Stimulated activated CD8-positive, alpha-beta memory T cell treated with anti-CD3 and anti-CD28 coated beads, Interleukin-4, amount 100 ng/mL, for 1 hour (primary cell): ENCODE measurements around the gene RGS16.

Source experiments
- DNase-seq, 2 donors: peaks; one replicate each; pipeline ENCODE4 v3.0.0-alpha.2; 2020; ENCODE audit warnings: low read depth in 2 of 2, low spot score in 1 of 2

Gene RGS16

GRCh38 chr1:182608845-182609610, 4.8 kb upstream of the RGS16 start:
- no peak for DNase-seq

DNA sequence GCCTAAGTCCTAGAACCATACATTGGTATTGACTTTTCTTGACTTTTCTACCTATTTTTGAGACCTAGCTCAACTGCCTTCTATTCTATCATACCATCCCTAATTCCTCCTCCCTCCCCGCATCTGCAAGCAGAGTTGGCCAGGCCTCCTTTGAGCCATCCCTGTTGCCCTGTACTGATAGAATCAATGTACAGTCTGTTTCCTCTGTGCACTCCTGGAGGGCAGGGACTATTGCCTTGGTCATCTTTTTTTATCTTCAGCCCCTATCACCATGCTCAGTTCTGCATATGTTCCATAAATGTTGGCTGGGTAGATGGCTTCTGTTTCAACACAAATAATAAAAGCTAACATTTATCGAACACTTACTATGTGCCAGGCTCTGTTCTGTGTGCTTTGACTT, 4.0 kb upstream of the RGS16 start:
- DNase-seq, result no peak

- DNase-seq, result no peak
These were observed 3.4 kb upstream of the RGS16 start for GRCh38 chr1:182607566-182607965.

DNA sequence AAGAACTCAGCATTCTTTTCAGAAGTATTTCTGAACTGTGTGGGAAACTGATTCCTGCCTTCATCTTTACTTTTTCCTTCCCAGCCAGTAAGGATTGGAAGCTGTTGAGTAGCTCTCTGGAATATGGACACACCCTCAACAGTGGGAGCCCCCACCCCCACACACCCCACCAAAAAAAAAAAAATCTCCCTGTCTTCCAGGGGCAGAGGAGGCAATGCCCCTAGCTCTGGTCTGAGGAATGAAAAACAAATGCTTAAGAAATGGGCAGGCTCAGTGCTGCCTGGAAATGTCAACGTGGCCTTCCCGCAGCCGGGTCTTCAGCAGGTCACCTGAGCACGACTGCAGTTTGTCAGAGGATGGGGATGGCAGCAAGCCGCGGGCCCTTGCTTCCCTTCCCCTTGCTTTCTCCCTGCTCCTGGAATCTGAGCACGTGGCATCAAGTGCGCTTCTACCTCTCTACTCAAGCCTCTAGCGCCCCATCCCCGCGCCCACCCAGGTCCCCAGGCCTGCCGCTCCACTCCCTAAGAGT, 479 bp downstream of the RGS16 start:
- DNase-seq, result no peak

DNA sequence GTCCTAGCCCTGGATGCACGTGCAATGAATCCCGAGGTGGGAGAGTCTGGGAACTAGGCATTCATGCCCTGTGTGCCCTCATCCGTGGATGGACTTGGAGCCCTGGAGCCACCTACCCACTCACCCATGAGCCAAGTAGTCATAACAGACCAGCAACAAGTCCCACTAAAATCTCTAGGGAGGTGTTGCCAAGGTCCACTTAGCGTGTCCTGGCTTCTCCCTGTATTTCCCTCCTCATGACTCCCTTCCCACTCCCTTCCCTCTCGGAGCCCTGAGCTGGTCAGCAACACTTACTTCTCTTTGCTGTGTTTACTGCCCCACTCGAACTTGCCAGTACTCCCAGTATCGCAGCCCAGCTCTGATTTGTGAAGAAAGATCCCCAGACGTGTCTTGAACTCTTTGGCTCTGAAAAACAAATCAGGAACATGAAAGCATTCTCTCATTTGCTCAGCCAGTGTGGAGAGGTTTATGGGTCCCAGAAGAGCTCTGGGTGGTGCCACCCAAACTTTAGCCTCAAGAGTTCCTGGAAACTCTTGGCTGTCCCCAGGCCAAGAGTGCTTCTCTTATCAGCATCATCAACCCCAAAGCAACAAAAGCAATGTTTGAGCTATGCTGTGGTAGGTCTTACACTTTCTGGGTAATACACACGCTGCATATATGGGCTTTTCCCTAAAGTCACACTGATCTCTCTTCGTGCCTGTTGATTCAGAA, 1.1 kb downstream of the RGS16 start:
- no peak for DNase-seq

DNA sequence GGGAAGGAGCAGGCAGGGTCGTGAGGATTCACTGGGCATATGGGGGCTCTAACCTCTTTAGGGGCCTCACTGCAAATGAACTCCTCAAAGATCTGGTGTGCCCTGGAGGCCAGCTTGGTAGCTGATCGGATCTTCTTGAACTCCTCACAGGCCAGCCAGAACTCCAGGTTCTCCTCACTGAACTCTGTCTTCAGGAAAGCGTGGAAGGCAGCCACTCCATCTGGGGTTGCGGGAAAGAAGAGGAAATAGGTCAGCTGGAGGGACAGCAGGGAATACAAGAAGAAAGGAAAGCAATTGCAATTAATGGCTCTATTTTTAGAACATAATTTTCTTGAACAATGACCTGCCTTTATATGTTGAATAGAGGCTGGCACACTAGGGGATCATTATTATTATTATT, 2.3 kb downstream of the RGS16 start:
- no peak for DNase-seq

- peak in 1 of 2 donors; percentile 47 for DNase-seq
These were observed 2.8 kb downstream of the RGS16 start for GRCh38 chr1:182601416-182601786.

- no peak for DNase-seq
These were observed 3.3 kb downstream of the RGS16 start for GRCh38 chr1:182600745-182601415.

DNA sequence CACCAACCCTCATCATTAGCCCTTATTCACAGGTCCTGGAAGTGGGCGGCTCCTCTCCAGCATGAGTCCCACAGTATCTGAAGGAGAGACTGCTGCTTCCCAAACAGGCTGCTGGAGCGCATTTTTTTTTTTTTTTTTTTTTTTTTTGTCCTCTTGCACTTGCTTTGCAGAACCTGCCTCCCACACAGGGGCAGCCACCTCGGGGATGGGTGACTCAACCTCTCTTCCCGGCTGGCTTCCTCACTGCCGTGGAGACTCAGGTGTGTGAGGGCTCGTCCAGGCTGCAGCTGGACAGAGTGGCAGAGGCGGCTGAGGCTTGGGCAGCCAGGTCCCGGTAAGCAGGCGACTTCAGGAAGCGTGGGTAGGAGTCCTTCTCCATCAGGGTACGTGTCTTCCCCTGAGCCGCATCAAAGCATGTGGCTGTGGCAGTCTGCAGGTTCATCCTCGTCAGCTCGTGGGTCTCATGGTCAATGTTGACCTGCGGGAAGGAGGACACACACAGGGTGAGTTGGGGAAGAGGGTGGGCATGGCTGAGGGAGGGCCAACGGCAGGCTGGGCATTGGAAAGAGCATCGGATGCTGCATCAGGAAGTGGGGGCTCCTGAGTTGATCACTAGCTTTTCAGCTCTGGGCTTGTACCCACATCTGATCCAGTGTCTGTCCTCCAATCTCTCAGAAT, 4.0 kb downstream of the RGS16 start:
- no peak for DNase-seq

DNA sequence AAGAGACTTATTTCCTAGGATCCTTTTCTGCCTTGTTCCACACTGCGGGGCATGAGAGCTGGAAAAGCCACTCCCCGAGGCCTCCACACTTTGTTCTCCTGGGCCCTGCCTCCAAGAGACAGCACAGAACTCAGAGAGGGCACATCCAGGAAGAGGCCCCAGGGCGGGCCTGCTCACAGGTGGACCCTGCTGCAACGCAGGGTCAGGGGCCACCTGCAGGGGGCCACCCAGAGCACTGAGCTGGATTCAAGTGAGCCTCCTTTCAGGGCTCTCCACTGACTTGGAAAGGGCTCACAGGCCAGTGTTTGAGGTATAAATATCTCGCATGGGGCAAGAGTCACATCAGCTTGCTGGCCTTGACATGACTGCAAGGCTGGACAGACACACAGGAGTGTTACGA, 4.8 kb downstream of the RGS16 start:
- DNase-seq, result no peak

GRCh38 chr1:182598296-182598695, 5.9 kb downstream of the RGS16 start:
- DNase-seq, result no peak

- no peak for DNase-seq
These were observed 7.3 kb downstream of the RGS16 start for GRCh38 chr1:182596934-182597333.

DNA sequence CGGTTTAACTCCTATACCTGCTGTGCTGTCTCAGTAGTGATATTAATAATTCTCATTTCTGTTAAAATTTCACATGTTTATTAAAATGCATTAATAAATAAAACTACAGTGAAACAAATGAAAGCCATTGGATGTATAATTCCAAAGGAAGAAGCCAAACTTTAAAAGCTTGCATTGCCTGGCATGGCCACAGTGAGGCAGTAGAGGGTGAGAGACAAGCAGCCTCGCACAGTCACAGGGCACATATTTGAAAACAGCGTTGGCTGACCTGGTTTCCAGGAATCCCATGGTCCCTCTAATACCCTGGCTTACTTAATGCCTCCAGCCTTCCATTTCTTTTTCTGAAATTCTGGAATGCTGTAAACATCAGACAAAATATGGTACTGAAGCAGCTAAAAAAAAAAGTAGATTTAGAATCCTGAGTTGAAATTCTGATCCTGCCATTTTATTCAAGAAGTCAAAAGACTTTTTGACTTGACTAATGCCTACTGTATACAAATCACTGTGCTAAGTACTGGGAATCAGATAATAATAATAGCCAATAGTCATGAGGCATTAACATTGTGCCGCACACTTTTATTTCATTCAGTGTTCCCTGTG, 8.4 kb downstream of the RGS16 start:
- peak in 1 of 2 donors; percentile 34 for DNase-seq

- DNase-seq, result no peak
These were observed 14.3 kb downstream of the RGS16 start for GRCh38 chr1:182589931-182590330.

DNA sequence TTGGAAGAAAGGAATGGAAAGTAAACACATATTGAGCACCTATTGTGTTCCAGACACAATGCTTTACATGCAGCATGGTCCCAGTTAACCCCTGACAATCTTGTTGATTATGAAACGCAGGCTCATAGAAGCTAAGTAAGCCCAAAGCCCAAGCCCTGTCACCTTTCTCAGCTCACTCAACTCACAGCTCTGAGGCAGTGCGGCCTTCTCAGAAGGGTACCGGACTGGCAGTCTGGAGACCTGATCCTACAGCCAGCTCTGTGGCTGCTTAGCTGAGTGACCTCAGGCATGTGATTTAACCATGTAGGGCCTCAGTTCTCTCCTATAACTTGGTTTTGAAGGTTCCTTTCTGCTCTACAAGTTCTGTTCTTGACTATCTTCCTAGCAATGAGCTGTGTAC, 14.7 kb downstream of the RGS16 start:
- no peak for DNase-seq

DNA sequence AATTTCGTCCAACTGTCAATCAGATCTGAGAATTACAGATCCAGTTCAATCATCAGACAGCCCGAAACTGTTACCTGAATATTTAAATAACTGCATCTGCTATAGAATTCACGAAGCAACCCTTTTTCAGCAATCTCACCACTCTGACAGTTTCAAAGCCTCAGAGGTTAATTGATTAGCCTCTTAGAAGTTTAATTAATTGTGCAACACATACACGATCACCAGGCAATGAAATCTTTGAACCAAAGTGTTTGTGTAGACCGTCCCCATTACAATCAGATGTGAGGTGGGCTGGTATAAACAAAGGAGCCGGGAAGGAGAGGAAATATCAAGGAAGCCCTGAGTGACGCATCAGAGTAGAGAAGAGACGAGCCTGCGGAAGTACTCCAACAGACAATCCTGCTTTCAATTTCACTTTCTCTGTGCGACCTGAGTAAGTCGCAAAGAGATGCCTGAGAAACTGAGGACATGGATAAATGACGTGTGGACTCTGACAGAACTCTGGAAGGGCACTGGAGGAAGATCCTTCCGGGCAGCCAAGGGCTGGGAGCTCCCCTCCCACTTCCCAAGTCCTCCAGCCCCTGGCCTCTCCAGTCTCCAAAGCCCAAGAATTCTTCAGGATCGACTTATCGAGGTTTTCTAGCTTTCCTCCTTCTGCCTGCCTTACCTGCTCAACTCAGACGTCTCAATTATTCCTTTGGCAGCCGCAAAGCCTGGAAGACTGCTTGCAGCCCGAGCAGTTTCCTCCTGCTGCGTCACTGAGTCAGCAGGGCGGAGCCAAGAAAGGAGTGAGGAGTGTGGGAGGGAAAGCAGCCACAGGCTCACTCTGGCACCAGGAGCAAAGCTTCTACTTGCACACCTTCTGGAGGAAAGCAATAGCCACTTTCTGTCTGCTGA, 15.4 kb downstream of the RGS16 start, which contains the start of gene RNASEL:
TSS of gene RNASEL (minus strand) at position 757 of the 897 bp plus-strand sequence. CDS start 2,450 bp downstream, outside the sequence.
- DNase-seq, result peak in 1 of 2 donors; percentile 38

- no peak for DNase-seq
These were observed 16.3 kb downstream of the RGS16 start for GRCh38 chr1:182587666-182588499.

DNA sequence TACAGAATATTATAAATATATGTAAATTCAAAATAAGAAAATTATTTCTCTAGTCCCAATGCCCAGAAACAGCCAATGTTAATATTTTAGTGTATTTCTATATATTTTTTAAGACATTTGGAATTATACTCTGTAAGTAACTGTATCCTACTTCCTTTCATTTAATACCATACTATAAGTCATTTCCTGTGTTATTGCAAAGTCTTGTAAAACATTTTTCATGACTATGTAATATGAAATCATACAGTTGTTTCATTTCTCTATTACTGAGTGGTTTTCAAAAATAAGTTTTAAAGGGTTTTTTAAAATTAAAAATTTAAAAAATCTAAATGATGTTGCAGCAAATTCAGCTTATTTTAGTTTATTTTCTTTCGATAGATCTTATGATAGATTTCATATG, 17.1 kb downstream of the RGS16 start:
- no peak for DNase-seq

- DNase-seq, result no peak
These were observed 17.8 kb downstream of the RGS16 start for GRCh38 chr1:182586380-182586779.
